H1 (cell line): ENCODE results near the gene PKD1.
"Not testable (repeated sequence)": the region's sequence is repeated elsewhere in the genome, so short reads cannot be mapped to it uniquely, and the experiment has no call there.

Experiments used
- ATF3 ChIP-seq: IDR thresholded peaks from 2 replicates; pipeline ENCODE4 v1.6.1; 2011; ENCODE audit warnings: low read depth, mild to moderate bottlenecking, low read length; ENCODE audit not compliant: insufficient read depth
- CTCF ChIP-seq, 3 experiments: IDR thresholded peaks; 1 replicate in 2 of 3; 2 replicates in 1 of 3; pipeline versions ENCODE4 v1.5.1 to v1.6.1; 2011; ENCODE audit warnings: low read length in 3 of 3, mild to moderate bottlenecking in 3 of 3, inconsistent platforms in 2 of 3, low read depth in 1 of 3, moderate library complexity in 1 of 3; ENCODE audit not compliant: insufficient read depth in 1 of 3; ENCODE audit errors: control extremely low read depth in 1 of 3
- EZH2 ChIP-seq: fragments of 200-600 bp; sonication (generic); IDR thresholded peaks from 2 replicates; pipeline ENCODE4 v1.7.1; 2012; ENCODE audit warnings: low read depth, mild to moderate bottlenecking, moderate library complexity, low read length, inconsistent platforms; ENCODE audit not compliant: severe bottlenecking
- JUN ChIP-seq: IDR thresholded peaks from 2 replicates; pipeline ENCODE4 v1.6.1; 2011; ENCODE audit warnings: low read depth, mild to moderate bottlenecking, improper control_type of control experiment, low read length
- POLR2A ChIP-seq, 2 experiments: IDR thresholded peaks; 1 replicate in 1 of 2; 2 replicates in 1 of 2; pipeline ENCODE4 v1.6.1; 2011; ENCODE audit warnings: low read depth in 2 of 2, low read length in 2 of 2, mild to moderate bottlenecking in 2 of 2; ENCODE audit errors: control extremely low read depth in 1 of 2
- POLR2AphosphoS5 ChIP-seq: IDR thresholded peaks from 2 replicates; pipeline ENCODE4 v1.6.1; 2011; ENCODE audit warnings: low read depth, low read length

DNA sequence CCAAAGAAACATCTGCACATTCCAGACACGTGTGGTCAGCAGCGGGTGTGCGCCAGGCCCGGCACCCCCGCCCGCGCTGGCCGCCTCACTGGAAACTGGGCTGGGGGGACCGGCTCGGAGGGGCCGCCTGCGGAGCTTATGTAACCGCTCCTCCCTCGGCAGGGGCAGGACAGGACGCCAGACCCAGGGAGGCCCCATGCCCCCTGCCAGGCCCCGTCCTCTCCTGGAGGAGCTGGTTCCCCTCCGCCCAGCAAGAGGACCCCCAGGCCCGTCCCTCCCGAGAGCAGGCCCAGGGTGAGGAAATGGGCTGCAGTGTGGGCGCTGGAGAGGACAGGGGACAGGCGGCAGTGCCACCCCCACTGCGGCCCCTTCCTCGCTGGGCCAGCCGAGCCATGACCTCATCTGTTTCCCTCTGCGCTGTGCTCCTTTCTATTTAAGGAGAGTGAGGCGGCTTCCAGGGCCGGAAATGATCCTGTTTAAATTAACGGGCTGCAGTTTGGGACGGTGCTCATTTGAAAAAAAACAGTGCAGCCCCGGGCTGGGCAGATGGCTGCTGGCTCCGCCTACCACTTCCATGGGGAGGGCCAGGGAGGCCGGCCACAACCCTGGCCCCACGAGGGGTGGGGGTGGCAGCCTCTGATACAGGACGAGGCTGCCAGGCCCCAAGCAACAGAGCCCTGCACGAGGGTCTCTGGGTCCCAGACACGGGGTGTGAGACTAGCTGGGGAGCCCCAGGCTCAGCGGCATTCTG lies 10.8 kb downstream of the PKD1 start:
- not testable (repeated sequence) for TF ChIP-seq JUN; ATF3; POLR2AphosphoS5; CTCF (IDR thresholded peaks at IDR 0.05; ENCODE audit: control extremely low read depth in 1 of 3, insufficient read depth in 1 of 3, low read depth in 1 of 3, low read length in 3 of 3); EZH2; POLR2A (IDR thresholded peaks at IDR 0.05; ENCODE audit: control extremely low read depth in 1 of 2, low read depth in 2 of 2, low read length in 2 of 2)
